NCI-H1417 (cell line): ENCODE data around the gene SLC27A2.
"Not testable (repeated sequence)": the region's sequence is repeated elsewhere in the genome, so short reads cannot be mapped to it uniquely, and the experiment has no call there.

Experiments
- DNase-seq, 3 experiments: peaks; one replicate each; lab custom pipeline; 2025; lab: John Stamatoyannopoulos, UW

Gene SLC27A2

GRCh38 chr15:50181969-50182218 lies at the start of gene SLC27A2:
SLC27A2 (plus strand) TSS chr15:50182196; CDS start chr15:50182428, 232 bp downstream.
- peak in 1 of 3 experiments; percentile 70 for DNase-seq

GRCh38 chr15:50132251-50132984 lies 49.6 kb upstream of the SLC27A2 start:
- not testable (repeated sequence) for DNase-seq

GRCh38 chr15:50134524-50135024 lies 47.4 kb upstream of the SLC27A2 start:
- DNase-seq: no peak

- DNase-seq: peak in 1 of 3 experiments; percentile 7
Observed at GRCh38 chr15:50135031-50135551, 46.9 kb upstream of the SLC27A2 start.

- DNase-seq: no peak
Observed at GRCh38 chr15:50137330-50137761, 44.6 kb upstream of the SLC27A2 start.

GRCh38 chr15:50137893-50138292 lies 44.1 kb upstream of the SLC27A2 start:
- no peak for DNase-seq

- DNase-seq: no peak
Observed at GRCh38 chr15:50138391-50138790, 43.6 kb upstream of the SLC27A2 start.

GRCh38 chr15:50140098-50140497 lies 41.9 kb upstream of the SLC27A2 start:
- DNase-seq: peak in 2 of 3 experiments; percentile 27 to 75

GRCh38 chr15:50140983-50141382 lies 41.0 kb upstream of the SLC27A2 start:
- no peak for DNase-seq

- no peak for DNase-seq
Observed at GRCh38 chr15:50141856-50142255, 40.1 kb upstream of the SLC27A2 start.

GRCh38 chr15:50143255-50143860 lies 38.6 kb upstream of the SLC27A2 start:
- DNase-seq: no peak

- no peak for DNase-seq
Observed at GRCh38 chr15:50144341-50145120, 37.5 kb upstream of the SLC27A2 start.

- DNase-seq: peak; percentile 33 to 78 (median 77)
Observed at GRCh38 chr15:50145451-50145872, 36.5 kb upstream of the SLC27A2 start.

- no peak for DNase-seq
Observed at GRCh38 chr15:50146632-50147031, 35.4 kb upstream of the SLC27A2 start.

- peak in 2 of 3 experiments; percentile 5 to 43 for DNase-seq
Observed at GRCh38 chr15:50148362-50148963, 33.5 kb upstream of the SLC27A2 start.

GRCh38 chr15:50149090-50149489 lies 32.9 kb upstream of the SLC27A2 start:
- DNase-seq: peak in 1 of 3 experiments; percentile 14

GRCh38 chr15:50150349-50150748 lies 31.6 kb upstream of the SLC27A2 start:
- DNase-seq: no peak

GRCh38 chr15:50150851-50151250 lies 31.1 kb upstream of the SLC27A2 start:
- no peak for DNase-seq

GRCh38 chr15:50151476-50151875 lies 30.5 kb upstream of the SLC27A2 start:
- no peak for DNase-seq

GRCh38 chr15:50158236-50158635 lies 23.8 kb upstream of the SLC27A2 start:
- not testable (repeated sequence) for DNase-seq

GRCh38 chr15:50162969-50163718 lies 18.9 kb upstream of the SLC27A2 start:
- no peak for DNase-seq
